ENCODE data around the gene TLCD3B.

GRCh38 chr16:30027588-30028437 lies 3.3 kb downstream of the TLCD3B start:
- TF ChIP-seq CTCF (conservative IDR thresholded peaks at IDR 0.05; ENCODE audit: low read length), result no peak
- no peak for TF ChIP-seq EZH2phosphoT487 (IDR thresholded peaks at IDR 0.05; ENCODE audit: borderline replicate concordance, low read depth, low read length)
